GM19099 (cell line): Measurements from ENCODE around the gene XRCC2.

Experiments
- POLR2A ChIP-seq: IDR thresholded peaks from 3 replicates; pipeline ENCODE4 v1.6.1; 2011; ENCODE audit warnings: low read depth; ENCODE audit not compliant: insufficient read length; ENCODE audit errors: extremely low read depth

The XRCC2 gene

DNA sequence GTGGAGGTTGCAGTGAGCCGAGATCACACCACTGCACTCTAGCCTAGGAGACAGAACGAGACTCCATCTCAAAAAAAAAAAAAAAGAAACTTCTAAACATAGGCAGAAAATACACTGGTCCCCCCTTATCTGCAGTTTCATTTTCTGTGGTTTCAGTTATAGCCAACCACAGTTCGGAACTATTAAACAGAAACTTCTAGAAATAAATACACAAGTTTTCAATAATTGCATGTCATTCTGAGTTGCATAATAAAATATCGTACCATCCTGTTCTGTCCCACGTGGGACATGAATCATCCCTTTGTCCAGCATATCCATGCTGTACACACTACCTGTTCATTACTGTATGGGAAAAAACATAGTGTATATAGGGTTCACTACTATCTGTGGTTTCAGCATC lies 8.0 kb downstream of the XRCC2 start:
- no peak for TF ChIP-seq POLR2A

- TF ChIP-seq POLR2A = no peak
Measured at GRCh38 chr7:152666078-152666477, 9.9 kb downstream of the XRCC2 start.

GRCh38 chr7:152664636-152665035 lies 11.3 kb downstream of the XRCC2 start:
- TF ChIP-seq POLR2A = no peak

GRCh38 chr7:152663931-152664330 lies 12.0 kb downstream of the XRCC2 start:
- TF ChIP-seq POLR2A = no peak

- TF ChIP-seq POLR2A = no peak
Measured at GRCh38 chr7:152663148-152663740, 12.7 kb downstream of the XRCC2 start.

DNA sequence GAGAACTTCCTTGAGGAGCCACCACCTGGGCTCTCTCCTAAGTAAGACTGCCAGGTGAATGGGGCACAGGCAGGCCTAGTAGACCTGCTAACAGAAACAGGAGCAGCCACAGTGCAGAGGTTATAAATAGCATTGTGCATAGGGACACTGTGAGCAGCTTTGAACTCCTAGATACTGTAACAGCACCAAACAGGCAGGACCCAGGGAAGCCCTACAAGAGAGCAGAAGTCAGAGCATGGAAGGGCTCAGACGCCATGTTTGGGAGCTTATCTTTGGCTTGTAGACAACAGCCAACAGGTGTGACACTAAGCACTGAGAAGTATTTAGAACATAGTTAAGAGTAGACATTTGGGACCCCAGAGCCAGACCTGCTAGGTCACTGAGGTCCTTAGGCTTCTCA lies 14.5 kb downstream of the XRCC2 start:
- TF ChIP-seq POLR2A = no peak

- TF ChIP-seq POLR2A = no peak
Measured at GRCh38 chr7:152660021-152660420, 15.9 kb downstream of the XRCC2 start.

GRCh38 chr7:152654971-152655370 lies 21.0 kb downstream of the XRCC2 start:
- no peak for TF ChIP-seq POLR2A

DNA sequence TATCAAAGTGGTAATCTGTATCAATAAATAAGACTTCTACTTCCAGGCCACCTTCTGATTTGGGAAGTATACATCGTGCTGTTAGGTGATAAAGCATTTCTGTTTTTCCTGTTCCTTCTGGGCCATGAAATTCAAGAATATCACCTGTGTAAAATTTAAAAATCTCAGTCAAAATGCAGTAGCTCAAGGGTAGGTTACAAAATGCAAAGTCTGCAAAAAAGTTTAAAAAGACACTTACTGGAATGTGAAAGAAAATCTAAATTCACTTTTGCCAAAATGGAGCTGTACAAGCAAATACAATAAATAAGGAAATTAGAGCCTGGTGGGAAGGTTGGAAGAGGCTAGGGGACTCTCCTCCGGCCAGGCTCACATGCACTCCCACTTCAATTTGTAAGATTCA lies 26.7 kb downstream of the XRCC2 start:
- TF ChIP-seq POLR2A = no peak

GRCh38 chr7:152647009-152647408 lies 28.9 kb downstream of the XRCC2 start:
- no peak for TF ChIP-seq POLR2A

GRCh38 chr7:152643979-152644559 lies 31.9 kb downstream of the XRCC2 start:
- no peak for TF ChIP-seq POLR2A

DNA sequence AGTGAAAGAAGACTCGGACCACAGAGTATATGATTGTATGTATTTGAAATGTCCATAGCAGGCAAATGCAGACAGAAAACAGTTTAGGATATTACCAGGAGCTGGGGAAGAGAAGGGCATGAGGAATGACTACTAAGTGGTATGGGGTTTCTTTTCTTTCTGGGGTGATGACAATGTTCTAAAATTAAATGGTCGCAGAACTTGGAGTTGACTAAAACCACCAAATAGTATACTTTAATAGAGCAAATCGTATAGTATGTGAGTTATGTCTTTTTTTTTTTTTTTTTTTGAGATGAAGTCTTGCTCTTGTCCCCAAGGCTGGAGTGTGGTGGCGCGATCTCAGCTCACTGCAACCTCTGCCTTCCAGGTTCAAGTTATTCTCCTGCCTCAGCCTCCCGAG lies 34.6 kb downstream of the XRCC2 start:
- no peak for TF ChIP-seq POLR2A

GRCh38 chr7:152640829-152641228 lies 35.1 kb downstream of the XRCC2 start:
- no peak for TF ChIP-seq POLR2A

GRCh38 chr7:152637920-152638580 lies 37.9 kb downstream of the XRCC2 start:
- no peak for TF ChIP-seq POLR2A

DNA sequence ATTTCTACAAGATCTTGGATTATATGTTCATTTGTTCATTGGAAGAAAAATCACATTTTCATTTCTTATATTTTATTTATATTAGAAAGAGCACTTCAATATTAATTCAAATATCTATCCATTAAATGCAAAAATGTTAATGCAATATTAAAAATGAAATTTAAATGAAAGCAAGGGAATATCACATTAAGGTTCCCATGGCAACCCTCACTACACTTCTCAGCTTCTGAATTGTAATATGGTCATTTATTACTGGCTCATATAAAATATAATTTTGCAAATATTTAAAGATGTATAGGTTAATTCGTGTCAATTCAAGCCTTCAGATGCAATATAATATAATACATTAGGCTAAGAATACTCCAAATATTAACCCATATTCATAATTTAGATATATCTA lies 38.8 kb downstream of the XRCC2 start:
- no peak for TF ChIP-seq POLR2A

- no peak for TF ChIP-seq POLR2A
Measured at GRCh38 chr7:152636441-152636840, 39.5 kb downstream of the XRCC2 start.

- no peak for TF ChIP-seq POLR2A
Measured at GRCh38 chr7:152633504-152633903, 42.4 kb downstream of the XRCC2 start.

- TF ChIP-seq POLR2A = no peak
Measured at GRCh38 chr7:152633072-152633471, 42.9 kb downstream of the XRCC2 start.
